Caco-2 (cell line): ENCODE measurements around the gene ACTN1. TPM values are rescaled to one million over a fixed set of nuclear protein-coding genes. Genes with fewer than 3 reads are reported as not detected.

ENCODE experiments used
- BruUV-seq: library from RNA; stranded (reverse); fragments of 400-500 nt; replicated peaks from 2 replicates; lab custom pipeline; 2021; lab: Mats Ljungman, UMichigan
- CTCF ChIA-PET: fragments of 300-600 bp; sonication (Branson Sonifier 250); formaldehyde crosslinking; loops from one replicate; lab custom pipeline; 2022; ENCODE audit warnings: antibody characterized with exemption; lab: Charles Lee
- POLR2A ChIA-PET: fragments of 300-600 bp; sonication (Branson Sonifier 250); formaldehyde crosslinking; loops from one replicate; lab custom pipeline; 2022; ENCODE audit warnings: antibody characterized with exemption; lab: Charles Lee
- DNase-seq, 2 experiments: peaks; one replicate each; pipeline versions ENCODE4 v3.0.0 to v3.0.0-alpha.2; 2020 to 2022
- H3K27me3 ChIP-seq: replicated peaks from 2 replicates; pipeline ENCODE4 v1.6.0; 2011; ENCODE audit warnings: low read length; ENCODE audit not compliant: control insufficient read depth, insufficient read depth
- H3K36me3 ChIP-seq: 2 replicates; pipeline ENCODE4 v1.5.1; 2011; ENCODE audit warnings: low read length; ENCODE audit not compliant: control insufficient read depth, insufficient read depth
- H3K4me1 ChIP-seq: fragments of 250-450 bp; sonication (Bioruptor Pico); 2 replicates; pipeline ENCODE4 v1.5.1; 2020; ENCODE audit warnings: mild to moderate bottlenecking
- H3K4me3 ChIP-seq: 2 replicates; pipeline ENCODE4 v1.5.1; 2011; ENCODE audit warnings: low read depth, mild to moderate bottlenecking, control low read depth, low read length
- H3K9me3 ChIP-seq: fragments of 250-450 bp; sonication (Bioruptor Pico); 2 replicates; pipeline ENCODE4 v1.5.1; 2020; ENCODE audit warnings: mild to moderate bottlenecking, moderate library complexity
- H3K27ac Mint-ChIP-seq: one replicate; pipeline ENCODE4 v1.8.0; 2022; ENCODE audit warnings: mixed read lengths; ENCODE audit not compliant: unreplicated experiment
- H3K27me3 Mint-ChIP-seq: one replicate; pipeline ENCODE4 v1.8.0; 2022; ENCODE audit warnings: mixed read lengths; ENCODE audit not compliant: insufficient read depth, unreplicated experiment
- H3K36me3 Mint-ChIP-seq: one replicate; pipeline ENCODE4 v1.8.0; 2022; ENCODE audit warnings: mild to moderate bottlenecking, mixed read lengths; ENCODE audit not compliant: insufficient read depth, unreplicated experiment
- H3K4me1 Mint-ChIP-seq: one replicate; pipeline ENCODE4 v1.8.0; 2022; ENCODE audit warnings: low read depth, mixed read lengths; ENCODE audit not compliant: unreplicated experiment
- H3K4me3 Mint-ChIP-seq: one replicate; pipeline ENCODE4 v1.8.0; 2022; ENCODE audit warnings: mild to moderate bottlenecking, moderate library complexity, mixed read lengths; ENCODE audit not compliant: unreplicated experiment
- H3K9me3 Mint-ChIP-seq: one replicate; pipeline ENCODE4 v1.8.0; 2022; ENCODE audit warnings: mixed read lengths; ENCODE audit not compliant: unreplicated experiment
- intact Hi-C: fragments of 100-400 bp; cut with micrococcal nuclease; formaldehyde crosslinking; loops from one replicate; pipeline ENCODE4 v1.10.0; 2022; ENCODE audit not compliant: unreplicated experiment
- total RNA-seq: library from RNA; stranded (reverse); gene quantifications from 2 replicates; pipeline ENCODE4 v1.2.3, GENCODE V29; 2022
- TF ChIP-seq, protein P1 (sequence below), 2 experiments: fragments of 200-600 bp in 1 of 2; IDR thresholded peaks; 1 replicate in 1 of 2; 2 replicates in 1 of 2; pipeline versions ENCODE4 v1.5.1 to v1.8.0; 2011 to 2022; ENCODE audit warnings: antibody characterized with exemption in 1 of 2, control low read depth in 1 of 2, inconsistent platforms in 1 of 2, low read depth in 1 of 2, low read length in 1 of 2, mild to moderate bottlenecking in 1 of 2, moderate library complexity in 1 of 2; ENCODE audit not compliant: insufficient read depth in 1 of 2, severe bottlenecking in 1 of 2, unreplicated experiment in 1 of 2

The ACTN1 gene
- total RNA-seq, 1 experiment from 2014 or later: 170 TPM

DNA sequence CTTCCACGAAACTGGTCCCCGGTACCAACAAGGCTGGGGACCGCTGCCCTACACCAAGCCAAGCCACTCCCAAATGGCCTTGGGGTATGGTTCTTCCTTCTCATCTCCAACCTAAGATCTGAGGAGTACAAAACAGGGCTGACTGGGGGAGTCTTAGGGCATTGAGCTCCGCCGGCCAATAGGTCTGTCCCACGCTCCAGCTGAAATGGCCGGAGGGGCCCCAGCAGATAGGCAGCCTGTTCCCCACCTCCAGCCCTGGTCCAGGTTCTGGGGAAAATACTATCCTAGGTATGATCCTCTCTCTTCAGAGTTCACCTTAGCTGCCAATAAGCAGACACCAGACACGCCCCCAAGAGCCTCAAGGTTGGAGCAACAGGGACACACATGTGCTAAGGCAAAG lies 90.2 kb downstream of the ACTN1 start:
- POLR2A ChIA-PET: no interaction called here
- BruUV-seq: no TSS peak
- no peaks in the 10 kb centered on the region for H3K9me3 Mint-ChIP-seq
- Histone ChIP-seq H3K4me3 (no peak overlapping the region), H3K27me3 (no peaks in the 10 kb centered on the region), H3K9me3 (no peaks in the 10 kb centered on the region), H3K36me3 (peaks cover 10% of the 10 kb centered on the region), H3K4me1 (no peaks in the 10 kb centered on the region)
- no peak for DNase-seq
- intact Hi-C loops: no loop called here
- no peaks in the 10 kb centered on the region for H3K27me3 Mint-ChIP-seq
- H3K4me1 Mint-ChIP-seq: peaks cover 7% of the 10 kb centered on the region
- H3K27ac Mint-ChIP-seq: no peak overlapping the region
- H3K36me3 Mint-ChIP-seq: peaks cover 86% of the 10 kb centered on the region
- CTCF ChIA-PET: no interaction called here
- no peak overlapping the region for H3K4me3 Mint-ChIP-seq
- TF ChIP-seq, protein P1, sequence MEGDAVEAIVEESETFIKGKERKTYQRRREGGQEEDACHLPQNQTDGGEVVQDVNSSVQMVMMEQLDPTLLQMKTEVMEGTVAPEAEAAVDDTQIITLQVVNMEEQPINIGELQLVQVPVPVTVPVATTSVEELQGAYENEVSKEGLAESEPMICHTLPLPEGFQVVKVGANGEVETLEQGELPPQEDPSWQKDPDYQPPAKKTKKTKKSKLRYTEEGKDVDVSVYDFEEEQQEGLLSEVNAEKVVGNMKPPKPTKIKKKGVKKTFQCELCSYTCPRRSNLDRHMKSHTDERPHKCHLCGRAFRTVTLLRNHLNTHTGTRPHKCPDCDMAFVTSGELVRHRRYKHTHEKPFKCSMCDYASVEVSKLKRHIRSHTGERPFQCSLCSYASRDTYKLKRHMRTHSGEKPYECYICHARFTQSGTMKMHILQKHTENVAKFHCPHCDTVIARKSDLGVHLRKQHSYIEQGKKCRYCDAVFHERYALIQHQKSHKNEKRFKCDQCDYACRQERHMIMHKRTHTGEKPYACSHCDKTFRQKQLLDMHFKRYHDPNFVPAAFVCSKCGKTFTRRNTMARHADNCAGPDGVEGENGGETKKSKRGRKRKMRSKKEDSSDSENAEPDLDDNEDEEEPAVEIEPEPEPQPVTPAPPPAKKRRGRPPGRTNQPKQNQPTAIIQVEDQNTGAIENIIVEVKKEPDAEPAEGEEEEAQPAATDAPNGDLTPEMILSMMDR (IDR thresholded peaks at IDR 0.05; ENCODE audit: insufficient read depth in 1 of 2, low read depth in 1 of 2, low read length in 1 of 2, severe bottlenecking in 1 of 2, unreplicated experiment in 1 of 2): no peak

DNA sequence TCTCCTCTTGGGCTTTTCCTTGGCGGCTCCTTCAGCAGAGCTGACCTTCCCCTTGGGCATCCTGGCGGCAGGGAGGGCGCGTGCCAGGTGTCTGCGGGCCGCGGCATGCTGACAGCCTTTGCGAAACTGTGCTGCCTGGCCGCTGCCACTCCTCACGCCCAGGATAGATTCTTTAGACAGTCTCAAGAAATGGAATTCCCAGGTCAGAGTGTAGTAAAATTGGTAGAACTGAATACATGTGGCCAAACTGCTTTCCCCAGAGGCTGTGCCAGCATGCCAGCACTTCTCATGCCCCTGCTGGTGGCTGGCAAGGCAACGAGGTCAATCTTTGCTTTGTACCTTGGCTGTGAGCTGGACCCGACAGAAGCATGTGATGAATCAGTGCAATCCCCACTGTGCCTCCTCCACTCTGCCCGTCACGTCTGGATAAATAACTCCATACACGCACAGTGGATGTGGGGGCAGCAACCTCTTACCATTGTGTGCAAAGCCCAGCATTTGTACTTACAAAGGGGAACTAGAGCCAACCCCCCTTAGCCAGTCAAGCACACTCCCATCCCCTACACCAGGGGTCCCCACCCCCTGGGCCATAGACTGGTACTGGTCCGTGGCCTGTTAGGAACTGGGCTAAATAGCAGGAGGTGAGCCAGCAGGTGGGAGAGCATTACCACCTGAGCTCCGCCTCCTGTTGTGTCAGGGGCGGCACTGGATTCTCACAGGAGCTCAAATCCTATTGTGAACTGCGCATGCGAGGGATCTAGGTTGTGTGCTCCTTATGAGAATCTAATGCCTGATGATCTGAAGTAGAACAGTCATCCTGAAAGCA lies 90.9 kb downstream of the ACTN1 start:
- BruUV-seq: no TSS peak
- H3K27ac Mint-ChIP-seq: no peak overlapping the region

DNA sequence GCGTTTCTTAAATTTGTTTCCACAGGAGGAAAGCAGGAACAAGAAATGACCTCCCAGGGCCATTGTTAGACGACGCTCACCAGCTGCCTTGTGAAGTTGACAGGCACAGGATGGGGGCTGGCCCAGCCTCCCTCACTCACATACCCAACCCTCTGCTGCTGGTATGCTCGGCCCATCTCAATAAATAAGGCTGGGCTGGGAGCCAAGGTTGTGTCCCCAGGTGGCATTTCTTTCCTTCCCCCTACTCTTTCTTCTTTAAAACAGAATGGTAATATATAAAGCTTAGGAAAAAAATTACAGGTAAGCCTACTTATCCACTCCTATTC lies 93.0 kb downstream of the ACTN1 start:
- Histone ChIP-seq H3K4me3 (no peak overlapping the region), H3K27me3 (no peaks in the 10 kb centered on the region), H3K9me3 (no peaks in the 10 kb centered on the region), H3K36me3 (peaks cover 13% of the 10 kb centered on the region), H3K4me1 (no peaks in the 10 kb centered on the region)
- Mint-ChIP-seq H3K36me3 (peaks cover 93% of the 10 kb centered on the region), H3K27me3 (no peaks in the 10 kb centered on the region), H3K4me1 (peaks cover 7% of the 10 kb centered on the region), H3K27ac (no peak overlapping the region), H3K4me3 (no peak overlapping the region), H3K9me3 (no peaks in the 10 kb centered on the region)
- BruUV-seq: no TSS peak
- CTCF ChIA-PET: no interaction called here
- POLR2A ChIA-PET: no interaction called here
- DNase-seq: no peak
- intact Hi-C loops: no loop called here
- TF ChIP-seq, protein P1 (IDR thresholded peaks at IDR 0.05; ENCODE audit: insufficient read depth in 1 of 2, low read depth in 1 of 2, low read length in 1 of 2, severe bottlenecking in 1 of 2, unreplicated experiment in 1 of 2): no peak

More for the DNA sequence above, 90.9 kb downstream of the ACTN1 start:
- H3K27me3 ChIP-seq: no peaks in the 10 kb centered on the region
- Mint-ChIP-seq H3K4me3 (no peak overlapping the region), H3K9me3 (no peaks in the 10 kb centered on the region), H3K27me3 (no peaks in the 10 kb centered on the region), H3K4me1 (peaks cover 7% of the 10 kb centered on the region), H3K36me3 (peaks cover 87% of the 10 kb centered on the region)
- DNase-seq: no peak
- POLR2A ChIA-PET: no interaction called here
- H3K9me3 ChIP-seq: no peaks in the 10 kb centered on the region
- H3K4me1 ChIP-seq: no peaks in the 10 kb centered on the region
- intact Hi-C loops: no loop called here
- TF ChIP-seq, protein P1 (IDR thresholded peaks at IDR 0.05; ENCODE audit: insufficient read depth in 1 of 2, low read depth in 1 of 2, low read length in 1 of 2, severe bottlenecking in 1 of 2, unreplicated experiment in 1 of 2): no peak
- CTCF ChIA-PET: no interaction called here
- no peak overlapping the region for H3K4me3 ChIP-seq
- H3K36me3 ChIP-seq: peaks cover 10% of the 10 kb centered on the region
